HG02840 (cell line): ENCODE data around the gene CCPG1.

Source experiments
- ATAC-seq: cut with Tn5 transposase; IDR thresholded peaks from one replicate; pipeline ENCODE4 v1.9.1; 2021; ENCODE audit warnings: mild to moderate bottlenecking, moderate library complexity, moderate number of reproducible peaks; ENCODE audit not compliant: unreplicated experiment, low FRiP score

CCPG1 gene

DNA sequence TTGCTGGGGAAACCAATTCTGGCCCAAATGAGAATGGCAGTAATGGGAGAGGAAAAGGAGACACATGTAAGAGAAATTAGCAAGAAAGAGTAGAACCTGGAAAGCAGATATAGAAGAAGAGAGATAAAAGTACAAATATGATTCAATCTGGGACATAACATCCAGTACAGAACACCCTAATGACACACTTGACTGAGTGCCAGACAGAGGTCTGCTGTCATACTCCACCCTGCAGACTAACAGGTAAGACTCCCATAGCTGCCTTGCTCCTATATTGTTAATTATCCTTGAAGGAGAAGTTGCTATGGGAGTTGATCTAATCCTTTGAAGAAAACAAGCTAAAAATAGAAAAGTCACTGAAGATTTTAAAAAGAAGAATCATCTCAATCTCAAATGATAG, 21.1 kb downstream of the CCPG1 start:
- ATAC-seq, result no peak

DNA sequence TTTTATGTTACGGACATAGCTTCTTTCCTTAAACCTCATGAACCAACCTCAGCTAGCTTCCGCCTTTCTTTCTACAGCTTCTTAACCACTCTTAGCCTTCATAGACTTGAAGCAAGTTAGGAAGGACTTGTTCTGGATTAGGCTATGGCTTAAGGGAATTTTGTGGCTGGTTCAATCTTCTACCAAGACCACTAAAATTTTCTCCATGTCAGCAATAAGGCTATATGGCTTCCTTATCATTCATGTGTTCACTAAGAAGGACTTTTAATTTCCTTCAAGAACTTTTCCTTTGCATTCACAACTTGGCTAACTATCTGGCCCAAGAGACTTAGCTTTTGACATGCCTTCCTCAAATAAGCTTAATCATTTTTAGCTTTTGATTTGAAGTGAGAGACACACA, 24.5 kb downstream of the CCPG1 start:
- no peak for ATAC-seq

DNA sequence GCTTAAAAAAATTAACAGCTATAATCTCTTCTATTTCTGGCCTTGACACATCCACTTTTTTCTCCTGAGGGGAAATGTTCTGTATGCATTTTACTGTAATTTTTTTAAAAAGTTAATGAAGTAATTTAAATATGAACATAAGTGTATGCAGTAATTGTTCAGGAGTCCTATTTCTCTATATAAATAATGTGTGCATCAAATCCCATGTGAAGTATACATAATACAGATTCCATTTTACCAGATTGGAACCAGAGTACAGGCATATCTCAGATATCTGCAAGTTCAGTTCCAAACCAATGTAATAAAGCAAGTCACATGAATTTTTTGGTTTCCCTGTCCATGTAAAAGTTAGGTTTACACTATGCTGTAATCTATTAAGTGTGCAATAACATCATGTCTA, 26.6 kb downstream of the CCPG1 start:
- ATAC-seq, result no peak

DNA sequence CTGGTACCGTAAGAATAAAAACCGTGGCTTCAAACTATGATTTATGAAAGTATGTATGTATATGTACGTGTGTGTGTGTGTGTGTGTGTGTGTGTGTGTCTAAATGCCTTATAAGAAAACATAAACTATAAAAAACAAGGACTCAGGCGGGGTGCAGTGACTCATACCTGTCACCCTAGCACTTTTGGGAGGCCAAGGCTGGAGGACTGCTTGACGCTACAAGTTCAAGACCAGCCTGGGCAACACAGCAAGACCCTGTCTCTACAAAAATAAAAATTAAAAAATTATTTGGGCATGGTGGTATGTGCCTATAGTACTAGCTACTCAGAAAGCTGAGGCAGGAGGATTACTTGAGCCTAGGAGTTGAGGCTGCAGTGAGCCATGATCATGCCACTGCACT, 29.1 kb downstream of the CCPG1 start:
- no peak for ATAC-seq

DNA sequence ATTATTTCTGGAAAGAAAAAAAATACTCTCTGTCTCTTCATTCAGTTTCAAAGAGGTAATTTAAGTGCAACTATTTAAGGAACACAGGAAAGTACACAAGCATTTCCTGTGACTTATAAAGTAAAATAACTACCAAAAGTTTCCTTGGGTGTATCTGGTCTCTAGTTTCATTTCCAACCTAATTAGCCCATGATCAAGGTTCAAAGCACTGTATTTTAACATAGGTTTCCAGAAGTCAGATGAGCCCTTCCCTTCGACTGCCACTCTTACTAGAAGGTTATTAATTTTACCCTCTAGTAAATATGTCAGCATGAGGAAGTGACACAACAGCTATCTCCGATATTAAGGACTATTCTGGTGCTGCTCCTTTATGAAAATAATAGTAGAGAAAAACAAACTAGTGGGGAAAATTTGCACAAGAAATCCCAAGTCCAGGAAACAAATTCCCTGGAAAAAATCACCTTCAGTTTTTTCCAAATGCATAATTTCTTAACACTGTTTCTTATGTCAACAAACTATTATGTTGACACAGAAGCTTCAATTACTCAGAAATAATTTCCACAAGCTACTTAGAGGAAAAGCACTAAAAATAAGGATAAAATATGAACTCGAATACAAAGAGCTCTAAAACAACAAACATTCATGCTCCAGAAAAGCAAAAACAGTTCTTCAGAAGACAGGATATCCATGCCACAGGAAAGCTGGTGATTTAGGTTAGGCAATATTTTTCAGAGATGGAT, 35.3 kb downstream of the CCPG1 start:
- no peak for ATAC-seq

DNA sequence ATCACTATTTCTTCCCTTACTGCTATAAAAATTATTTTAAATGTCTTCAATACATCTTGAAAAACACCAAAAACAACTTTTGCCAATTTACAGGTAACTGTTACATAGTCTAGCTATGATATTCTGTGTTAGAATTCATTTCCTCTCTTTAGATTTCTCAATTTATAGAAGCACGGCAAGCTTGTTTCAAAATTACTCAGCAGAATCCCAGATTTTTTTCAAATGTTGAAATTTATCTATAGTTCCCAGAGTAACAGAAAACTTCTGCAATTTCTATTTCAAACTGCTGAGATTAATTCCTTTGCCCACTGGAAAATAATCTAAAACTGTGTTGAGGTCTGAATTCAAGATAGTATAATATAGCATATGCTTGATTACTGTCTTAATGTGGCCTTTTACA, 41.2 kb downstream of the CCPG1 start:
- no peak for ATAC-seq

DNA sequence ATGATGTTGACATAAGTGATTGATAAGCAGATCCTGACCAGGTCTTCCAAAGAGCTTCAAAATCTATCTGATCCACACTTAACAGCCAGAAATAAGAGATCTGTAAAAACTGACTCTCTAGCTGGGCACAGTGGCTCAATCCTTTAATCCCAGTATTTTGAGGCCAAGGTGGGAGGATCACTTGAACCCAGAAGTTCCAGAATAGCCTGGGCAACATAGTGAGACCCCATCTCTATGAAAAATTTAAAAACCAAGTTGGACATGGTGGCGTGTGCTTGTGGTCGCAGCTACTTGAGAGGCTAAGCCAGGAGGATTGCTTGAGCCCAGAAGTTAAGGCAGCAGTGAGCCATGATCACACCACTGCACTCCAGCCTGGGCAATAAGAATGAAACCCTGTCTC, 45.5 kb downstream of the CCPG1 start:
- no peak for ATAC-seq

DNA sequence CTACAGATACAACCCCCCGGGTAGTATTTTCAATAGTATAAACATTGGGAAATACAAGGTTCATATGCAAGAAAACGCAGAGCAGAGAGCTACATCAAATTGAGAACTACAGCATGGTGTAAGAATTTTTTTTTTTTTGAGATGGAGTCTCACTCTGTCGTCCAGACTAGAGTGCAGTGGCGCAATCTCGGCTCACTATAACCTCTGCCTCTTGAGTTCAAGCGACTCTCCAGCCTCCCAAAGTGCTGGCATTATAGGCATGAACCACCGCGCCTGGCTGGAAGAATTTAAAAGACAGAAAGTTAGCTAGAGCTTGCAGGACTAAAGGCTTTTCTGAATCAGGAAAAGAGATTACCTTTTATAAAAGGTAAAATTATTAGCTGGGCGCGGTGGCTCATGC, 47.1 kb downstream of the CCPG1 start:
- no peak for ATAC-seq

DNA sequence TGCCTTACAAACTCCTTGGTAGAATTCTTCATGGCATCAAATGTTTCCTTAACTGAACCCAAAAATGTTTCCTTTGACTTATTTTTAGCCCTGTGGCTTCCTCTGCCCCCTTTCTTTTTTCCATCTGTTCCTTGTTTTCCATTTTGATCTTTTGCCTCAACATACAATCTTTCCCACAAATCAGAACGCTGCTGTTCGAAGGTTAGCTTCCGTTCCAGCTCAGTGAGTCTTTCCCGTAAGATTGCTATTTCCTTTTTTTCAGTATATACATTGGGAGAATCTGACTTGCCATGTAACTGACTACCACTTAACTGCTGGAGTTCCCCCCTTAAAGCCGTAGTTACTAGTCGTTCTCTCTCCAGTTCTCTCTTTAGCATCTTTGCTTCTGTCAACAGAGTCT, 47.9 kb downstream of the CCPG1 start:
- no peak for ATAC-seq

DNA sequence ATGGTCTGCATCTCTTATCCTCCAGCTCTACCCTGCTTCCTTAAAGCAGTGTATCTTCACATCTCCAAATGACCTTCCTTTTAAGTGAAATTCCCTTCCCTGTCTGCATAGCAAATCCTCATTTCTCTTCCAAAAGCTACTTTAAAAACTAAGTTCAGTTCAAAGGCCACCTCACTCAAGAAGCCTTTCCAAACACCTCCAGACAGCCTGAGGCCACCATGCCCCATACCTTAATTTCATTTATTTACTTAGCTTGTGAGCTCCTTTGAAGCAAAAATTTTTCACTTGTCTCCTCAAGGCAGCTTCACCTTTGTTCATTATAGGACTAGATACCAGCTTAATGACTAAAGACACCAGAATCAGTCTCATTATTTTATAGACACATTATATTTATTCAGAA, 49.7 kb downstream of the CCPG1 start:
- no peak for ATAC-seq

DNA sequence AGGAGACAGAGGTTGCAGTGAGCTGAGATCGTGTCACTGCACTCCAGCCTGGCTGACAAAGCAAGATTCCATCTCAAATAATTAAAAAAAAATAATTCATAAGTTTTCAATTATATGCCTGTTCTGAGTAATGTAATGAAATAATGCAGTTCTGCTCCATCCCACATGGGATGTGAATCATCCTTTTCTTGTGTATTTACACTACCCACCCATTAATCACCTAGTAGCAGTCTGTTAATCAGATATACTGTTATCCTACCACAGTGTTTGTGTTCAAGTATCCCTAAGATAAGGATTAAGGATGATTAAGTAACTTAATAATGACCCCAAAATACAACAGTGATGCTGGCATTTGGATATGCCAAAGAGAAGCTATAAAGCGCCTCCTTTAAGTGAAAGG, 50.4 kb downstream of the CCPG1 start:
- ATAC-seq, result no peak

DNA sequence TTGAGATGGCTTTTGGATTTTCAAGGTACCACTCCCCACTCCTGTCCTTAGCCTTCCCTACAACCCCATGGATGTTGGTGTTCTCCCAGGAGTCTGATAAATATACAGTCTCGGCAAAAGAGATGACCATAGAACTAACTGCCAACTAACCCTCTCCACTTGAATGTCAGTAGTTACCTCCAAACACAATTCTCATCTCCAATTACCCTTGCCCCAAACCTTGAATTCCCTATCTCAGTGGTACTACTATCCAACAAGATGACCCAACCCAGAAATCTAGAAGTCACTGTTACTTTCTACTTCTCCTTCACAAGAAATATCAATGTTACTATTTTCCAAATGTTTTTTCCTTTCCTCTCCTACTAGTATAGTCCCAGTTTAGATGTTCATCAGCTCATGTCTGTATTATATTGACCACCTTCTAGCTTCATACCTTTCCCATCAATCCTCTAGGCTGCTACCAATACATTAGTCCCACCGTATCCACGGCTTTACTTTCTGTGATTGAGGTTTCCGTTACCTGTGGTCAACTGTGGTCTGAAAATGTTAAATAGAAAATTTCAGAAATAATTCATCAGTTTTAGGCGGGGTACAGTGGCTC, 51.1 kb downstream of the CCPG1 start:
- ATAC-seq, result no peak

DNA sequence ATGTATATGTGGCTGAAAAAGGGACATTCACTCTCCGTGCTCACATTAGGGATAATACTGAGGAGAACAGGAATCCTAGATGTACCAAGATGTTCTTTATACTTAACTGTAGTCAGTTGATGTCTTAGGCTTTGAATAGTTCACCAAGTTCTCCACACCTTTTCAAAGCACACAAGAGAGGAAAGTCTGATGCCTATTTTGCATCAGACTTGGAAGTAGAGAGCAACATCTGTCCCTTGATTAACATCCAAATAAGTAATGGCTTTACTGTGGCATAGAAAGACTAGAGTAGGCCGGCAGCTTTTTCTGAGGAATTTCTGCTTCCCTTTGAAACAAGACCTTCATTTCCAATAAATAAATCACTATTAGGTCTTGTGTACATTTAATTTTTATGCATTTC, 55.1 kb downstream of the CCPG1 start:
- no peak for ATAC-seq

DNA sequence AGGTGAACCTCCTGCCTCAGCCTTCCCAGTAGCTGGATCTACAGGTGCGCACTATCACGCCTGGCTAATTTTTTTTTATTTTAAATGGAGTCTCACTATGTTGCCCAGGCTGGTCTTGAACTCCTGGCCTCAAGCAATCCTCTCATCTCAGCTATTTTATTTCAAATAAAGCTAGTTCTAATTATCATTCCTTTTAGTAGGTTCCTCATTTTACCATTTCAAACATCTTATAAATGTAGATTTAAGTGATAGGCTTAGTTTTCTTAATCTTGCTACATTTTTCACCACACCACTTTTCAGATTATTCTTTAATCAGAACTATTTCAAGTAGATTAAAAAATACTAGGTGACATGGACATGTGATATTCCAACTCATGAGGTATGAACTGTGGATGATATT, 58.9 kb downstream of the CCPG1 start:
- ATAC-seq, result no peak

DNA sequence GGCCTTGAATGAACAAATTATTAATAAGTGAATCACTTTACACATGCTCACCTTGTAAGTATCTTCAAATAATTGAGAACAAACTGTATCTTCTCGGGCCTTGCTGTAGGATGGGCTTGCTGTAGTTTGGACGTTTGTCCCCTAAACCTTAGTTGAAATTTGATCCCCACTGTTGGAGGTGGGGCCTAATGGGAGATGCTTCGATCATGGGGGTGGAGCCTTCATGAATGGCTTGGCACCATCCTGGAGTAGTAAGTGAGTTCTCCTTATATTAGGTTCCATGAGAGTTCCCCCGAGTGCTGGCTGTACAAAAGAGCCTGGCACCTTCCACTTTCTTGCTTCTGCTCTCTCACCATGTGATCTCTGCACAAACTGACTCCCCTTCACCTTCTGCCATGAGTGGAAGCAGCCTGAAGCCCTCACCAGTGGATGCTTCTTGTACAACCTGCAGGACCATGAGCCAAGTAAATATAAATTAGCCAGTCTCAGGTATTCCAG, 59.8 kb downstream of the CCPG1 start:
- ATAC-seq, result no peak

DNA sequence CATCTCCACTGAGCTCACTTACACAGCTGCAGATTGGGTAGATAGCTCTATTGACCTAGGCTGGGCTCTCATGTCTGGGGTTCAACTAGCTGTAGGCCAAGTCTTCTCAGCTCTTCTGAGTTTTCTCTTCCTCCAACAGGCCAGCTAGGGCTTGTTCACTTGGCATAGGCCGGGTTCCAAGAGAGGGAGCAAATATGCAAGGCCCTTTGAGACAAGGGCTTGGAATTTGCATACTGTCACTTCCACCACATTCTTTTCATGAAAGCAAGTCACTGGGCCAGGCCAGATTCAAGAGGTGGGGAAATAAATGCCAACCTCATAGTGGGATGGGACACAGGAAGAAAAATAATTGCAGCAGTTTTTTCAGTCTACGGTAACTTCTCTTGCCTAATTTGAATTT, 64.0 kb downstream of the CCPG1 start:
- no peak for ATAC-seq

DNA sequence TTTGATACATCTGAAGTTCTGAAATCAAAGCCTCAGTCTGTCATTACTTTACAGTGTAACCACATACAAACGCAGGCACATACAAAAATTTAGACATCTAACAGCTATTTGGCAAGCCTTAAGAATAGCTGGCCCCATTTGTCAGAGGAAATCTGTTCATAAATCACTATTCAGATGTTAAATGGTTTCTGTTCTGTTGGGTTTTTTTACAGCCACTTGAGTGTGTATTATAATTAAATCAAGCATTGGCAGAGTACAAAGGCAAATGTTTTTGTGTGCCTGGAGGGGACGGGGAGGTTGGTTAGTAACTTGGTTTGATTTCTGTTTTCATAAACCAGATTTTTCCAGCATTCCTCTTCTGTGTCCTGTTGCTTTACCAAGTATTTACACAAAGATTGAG, 65.0 kb downstream of the CCPG1 start:
- ATAC-seq, result no peak

DNA sequence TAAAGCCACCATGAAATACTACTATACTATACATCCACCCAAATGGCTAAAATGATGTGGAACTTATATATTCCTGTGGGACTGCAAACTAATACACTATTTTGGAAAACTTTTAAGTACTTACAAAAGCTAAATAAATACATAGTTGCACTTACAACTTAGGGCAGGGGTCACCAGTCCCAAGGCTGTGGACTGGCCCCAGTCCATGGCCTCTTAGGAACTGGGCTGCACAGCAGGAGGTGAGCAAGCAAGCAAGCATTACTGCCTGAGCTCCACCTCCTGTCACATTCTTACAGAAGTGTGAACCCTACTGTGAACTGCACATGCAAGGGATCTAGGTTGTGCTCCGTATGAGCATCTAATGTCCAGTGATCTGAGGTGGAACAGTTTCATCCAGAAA, 71.0 kb downstream of the CCPG1 start:
- no peak for ATAC-seq

DNA sequence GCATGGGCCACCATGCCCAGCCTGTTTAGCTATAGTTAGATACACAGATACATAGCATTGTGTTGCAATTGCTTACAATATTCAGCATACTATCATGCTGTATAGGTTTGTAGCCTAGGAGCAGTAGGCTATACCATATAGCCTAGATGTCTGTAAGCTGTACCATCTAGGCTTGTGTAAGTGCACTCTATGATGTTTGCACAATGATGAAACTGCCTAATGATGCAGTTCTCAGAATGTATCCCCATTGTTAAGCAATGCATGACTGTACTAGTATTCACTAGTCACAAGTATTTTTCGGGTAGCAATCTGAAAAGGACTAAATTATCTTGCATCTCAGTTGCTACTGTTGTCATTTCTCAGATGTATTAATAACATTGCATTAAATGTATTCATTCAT, 73.2 kb downstream of the CCPG1 start:
- no peak for ATAC-seq

DNA sequence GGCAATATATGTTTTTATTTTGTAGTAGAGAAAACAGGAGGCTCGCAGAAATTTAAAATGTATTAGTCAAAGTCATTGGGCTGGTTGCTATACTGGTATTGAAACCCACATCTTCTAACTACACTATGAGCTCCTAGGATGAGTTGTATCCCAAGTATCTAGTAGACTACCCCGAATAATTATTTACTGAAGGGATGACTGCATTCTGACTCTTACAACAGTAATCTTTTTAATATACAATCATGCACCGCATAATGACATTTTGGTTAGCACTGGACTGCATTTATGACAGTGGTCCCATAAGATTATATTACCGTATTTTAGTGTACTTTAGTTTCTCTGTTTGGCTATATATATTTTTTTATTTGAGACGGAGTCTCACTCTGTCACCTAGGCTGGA, 73.8 kb downstream of the CCPG1 start:
- no peak for ATAC-seq

DNA sequence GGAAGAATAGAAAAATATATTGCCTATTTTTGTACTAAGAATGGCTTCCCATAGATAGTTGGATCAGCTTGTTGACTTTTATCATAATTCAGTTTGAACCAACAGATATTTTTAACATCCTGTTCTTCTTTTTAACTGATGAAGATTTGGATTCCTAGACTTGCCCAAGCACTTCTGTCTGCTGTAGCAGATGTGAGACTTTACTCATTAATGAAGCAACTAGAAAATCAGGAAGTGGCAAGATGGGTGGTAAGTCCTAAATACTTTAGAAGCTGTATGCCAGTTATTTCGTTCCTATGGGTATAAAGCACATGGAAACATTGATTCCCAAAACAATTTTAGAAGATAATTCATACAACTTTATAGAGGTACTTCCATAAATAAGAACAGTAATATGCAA, 80.8 kb downstream of the CCPG1 start:
- ATAC-seq, result no peak

DNA sequence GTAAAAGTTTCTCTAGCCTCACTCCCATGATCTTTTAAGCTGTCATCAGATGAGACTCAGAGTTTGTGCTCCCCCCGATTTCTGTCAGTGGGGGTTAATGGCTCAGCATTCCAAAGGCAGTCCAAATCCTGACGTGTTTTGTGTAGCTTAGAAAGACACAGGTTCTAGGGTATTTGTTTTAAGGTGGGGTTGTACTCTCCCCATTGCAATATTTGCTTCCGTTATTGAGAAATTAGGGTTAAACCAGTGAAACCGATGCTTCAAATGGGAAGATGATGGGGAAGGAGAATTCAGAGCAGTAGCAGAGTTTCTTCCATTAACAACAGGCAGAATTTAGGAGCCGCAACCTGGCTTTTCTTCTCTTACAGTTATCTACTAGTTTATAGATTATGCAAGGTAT, 85.7 kb downstream of the CCPG1 start:
- ATAC-seq, result no peak
